B cell (primary cell): Measurements from ENCODE around the gene BMS1.

Source experiments
- EZH2 ChIP-seq: IDR thresholded peaks from 2 replicates; pipeline ENCODE4 v1.6.1; 2012; ENCODE audit warnings: borderline replicate concordance, low read depth, mild to moderate bottlenecking, moderate library complexity, low read length; ENCODE audit not compliant: insufficient read depth, poor library complexity, severe bottlenecking
- TF ChIP-seq, protein P1 (sequence below): fragments of 200-600 bp; IDR thresholded peaks from one replicate; pipeline ENCODE4 v1.8.0; 2022; ENCODE audit warnings: antibody characterized with exemption, mild to moderate bottlenecking

DNA sequence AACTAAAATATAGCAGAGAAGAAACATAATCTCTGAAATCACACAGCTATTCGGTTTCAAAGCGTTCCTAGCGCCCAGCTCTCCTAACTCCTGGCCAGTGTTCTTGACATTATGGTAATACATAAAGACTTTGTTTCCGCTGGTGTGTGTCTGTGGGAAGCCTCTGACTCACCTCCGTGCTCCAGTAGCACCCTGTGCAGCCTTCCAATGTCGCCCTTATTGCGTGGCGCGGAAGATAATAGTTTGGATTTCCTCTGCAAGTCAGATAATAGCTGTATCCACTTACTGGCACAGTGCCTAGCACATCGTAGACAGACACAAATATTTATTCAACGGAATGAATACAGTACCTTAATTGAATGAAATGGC, 570 bp downstream of the BMS1 start:
- TF ChIP-seq, protein P1, sequence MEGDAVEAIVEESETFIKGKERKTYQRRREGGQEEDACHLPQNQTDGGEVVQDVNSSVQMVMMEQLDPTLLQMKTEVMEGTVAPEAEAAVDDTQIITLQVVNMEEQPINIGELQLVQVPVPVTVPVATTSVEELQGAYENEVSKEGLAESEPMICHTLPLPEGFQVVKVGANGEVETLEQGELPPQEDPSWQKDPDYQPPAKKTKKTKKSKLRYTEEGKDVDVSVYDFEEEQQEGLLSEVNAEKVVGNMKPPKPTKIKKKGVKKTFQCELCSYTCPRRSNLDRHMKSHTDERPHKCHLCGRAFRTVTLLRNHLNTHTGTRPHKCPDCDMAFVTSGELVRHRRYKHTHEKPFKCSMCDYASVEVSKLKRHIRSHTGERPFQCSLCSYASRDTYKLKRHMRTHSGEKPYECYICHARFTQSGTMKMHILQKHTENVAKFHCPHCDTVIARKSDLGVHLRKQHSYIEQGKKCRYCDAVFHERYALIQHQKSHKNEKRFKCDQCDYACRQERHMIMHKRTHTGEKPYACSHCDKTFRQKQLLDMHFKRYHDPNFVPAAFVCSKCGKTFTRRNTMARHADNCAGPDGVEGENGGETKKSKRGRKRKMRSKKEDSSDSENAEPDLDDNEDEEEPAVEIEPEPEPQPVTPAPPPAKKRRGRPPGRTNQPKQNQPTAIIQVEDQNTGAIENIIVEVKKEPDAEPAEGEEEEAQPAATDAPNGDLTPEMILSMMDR: no peak
- TF ChIP-seq EZH2: no peak
